ENCODE data around the gene MBD2.
"Not testable (repeated sequence)": the region's sequence is repeated elsewhere in the genome, so short reads cannot be mapped to it uniquely, and the experiment has no call there.

MBD2 gene

DNA sequence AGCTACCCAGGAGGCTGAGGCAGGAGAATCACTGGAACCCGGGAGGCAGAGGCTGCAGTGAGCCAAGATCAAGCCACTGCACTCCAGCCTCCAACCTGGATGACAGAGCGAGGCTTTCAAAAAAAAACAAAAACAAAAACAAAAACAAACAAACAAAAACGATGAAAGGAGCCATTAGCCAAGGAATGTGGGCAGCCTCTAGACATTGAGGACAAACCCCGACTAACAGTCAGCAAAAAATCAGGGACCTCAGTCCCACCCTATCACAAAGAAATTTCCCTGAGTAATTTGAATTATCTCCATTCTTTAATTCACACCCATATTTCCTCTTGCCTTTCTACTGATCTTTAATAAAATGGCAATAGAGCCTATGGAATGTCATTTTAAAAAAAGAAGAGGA is 75.8 kb downstream of the MBD2 start:
- no peak for DNase-seq

DNA sequence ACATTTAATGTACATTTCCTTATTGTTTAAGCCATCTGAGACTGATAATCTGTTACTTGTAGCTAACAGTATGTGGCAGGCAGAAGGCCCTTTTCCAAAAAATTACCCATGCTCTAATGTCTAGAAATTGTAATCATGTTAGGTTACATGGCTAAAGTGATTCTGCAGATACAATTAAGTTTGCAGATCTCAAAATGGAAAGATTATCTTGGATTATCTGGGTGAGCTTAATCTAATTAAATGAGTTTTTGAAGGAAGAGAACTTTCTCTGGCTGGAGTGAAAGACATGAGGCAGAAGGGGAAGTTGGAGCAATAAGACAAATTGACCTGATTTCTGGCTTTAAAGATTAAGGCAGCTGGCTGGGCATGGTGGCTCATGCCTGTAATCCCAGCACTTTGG is 76.3 kb downstream of the MBD2 start:
- DNase-seq, result no peak

DNA sequence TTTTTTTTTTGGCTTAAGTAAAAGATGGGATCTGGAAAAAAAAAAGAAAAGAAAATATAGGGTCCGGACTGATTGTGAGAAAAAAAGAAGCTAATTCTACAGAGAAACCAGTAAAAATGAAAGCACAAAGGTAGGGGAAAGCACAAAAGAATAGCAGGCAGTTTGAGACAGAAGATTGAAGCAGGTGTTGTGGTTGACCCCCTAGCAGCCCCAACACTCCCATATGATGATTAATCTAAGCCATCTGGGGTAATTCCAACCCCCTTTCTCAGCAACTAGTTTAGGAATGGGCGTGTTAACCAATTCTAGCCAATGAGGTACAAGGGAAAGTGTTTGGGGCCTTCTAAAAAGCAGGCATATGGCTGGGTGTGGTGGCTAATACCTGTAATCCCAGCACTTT is 77.0 kb downstream of the MBD2 start:
- no peak for DNase-seq

DNA sequence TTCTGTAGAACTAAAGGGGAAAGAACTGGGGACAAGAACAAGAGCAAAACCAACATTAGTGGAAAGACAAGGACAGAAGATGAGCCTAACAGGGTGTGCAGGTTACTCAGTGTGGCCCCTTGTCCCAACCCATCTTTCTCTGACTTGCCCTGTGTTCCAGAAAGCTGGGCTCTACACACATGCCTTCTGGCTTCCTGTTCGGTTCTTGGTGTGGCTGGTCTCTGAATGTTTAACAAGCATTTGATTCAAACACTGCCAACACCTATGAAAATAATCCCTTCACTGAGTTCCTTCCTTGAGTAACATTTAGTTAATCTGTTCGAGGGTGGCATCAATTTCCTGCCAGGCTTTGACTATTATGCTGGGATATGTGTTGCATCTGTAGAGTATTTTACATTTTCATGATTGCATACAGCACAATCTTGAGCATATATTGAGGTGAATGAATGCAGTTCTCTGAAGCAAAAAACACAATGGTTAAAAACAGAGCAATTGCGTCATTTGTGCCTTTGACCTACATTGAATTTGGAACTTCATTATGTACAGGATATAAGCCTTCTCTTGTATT is 83.3 kb downstream of the MBD2 start:
- no peak for DNase-seq

- DNase-seq, result no peak
These were observed 83.8 kb downstream of the MBD2 start for GRCh38 chr18:54140641-54141040.

- DNase-seq, result no peak
These were observed 89.3 kb downstream of the MBD2 start for GRCh38 chr18:54135216-54135615.

GRCh38 chr18:54134053-54134452 is 90.4 kb downstream of the MBD2 start:
- DNase-seq, result no peak

DNA sequence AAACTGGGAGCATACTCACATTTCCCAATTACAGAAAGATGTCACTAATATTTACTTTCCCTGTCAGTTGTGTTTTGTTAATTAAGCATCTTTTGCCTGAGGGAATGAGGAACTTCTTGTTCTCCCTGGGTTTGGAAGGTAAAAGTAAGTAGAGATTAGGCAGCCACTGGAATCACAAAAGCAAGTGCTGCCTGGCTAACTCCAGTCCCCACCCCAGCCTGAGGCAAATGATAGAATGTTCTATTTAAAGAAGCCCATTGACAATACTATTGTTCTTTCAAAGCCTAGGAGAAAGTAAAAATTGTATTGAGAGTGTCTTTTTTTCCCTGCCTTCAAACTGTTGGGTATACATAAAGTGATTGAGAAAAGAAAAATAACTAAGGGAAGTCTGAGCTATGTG is 93.8 kb downstream of the MBD2 start:
- no peak for DNase-seq

DNA sequence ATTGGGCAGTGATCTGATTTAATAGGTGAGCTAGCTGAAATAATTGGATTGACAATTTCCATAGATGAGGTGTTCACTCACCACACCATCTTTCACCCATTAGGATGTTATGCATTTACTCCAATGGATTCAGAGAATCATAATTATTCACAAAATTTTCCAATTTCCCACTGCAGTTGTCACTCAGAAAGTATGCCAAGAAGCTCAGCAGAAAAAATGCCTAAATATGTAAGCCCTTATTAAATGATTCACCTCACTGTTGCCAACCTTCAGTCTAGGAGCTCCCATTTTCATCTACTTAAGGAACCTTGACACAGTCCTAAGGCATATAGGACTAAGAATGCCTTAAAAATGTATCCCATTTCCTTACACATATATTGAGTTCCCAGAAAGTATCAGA is 94.3 kb downstream of the MBD2 start:
- DNase-seq, result no peak

GRCh38 chr18:54129448-54130067 is 94.9 kb downstream of the MBD2 start:
- no peak for DNase-seq

GRCh38 chr18:54127759-54128378 is 96.6 kb downstream of the MBD2 start:
- peak; percentile 60 to 62 for DNase-seq

DNA sequence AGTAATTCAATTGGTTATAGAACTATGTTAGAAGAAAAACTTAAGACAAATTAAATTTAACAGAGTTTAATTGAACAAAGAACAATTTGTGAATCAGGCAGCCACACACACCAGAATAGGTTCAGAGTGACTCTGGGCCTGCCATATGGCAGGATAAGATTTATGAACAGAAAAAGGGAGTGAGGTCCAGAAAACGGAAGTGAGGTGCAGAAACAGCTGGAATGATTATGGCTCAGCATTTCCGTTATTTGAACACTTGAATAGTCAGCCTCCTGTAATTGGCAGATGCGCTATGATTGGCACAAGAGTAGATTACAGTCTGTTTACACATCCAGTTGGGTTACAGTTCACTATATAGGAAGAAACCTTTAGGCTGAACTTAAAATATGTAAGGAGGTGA is 99.0 kb downstream of the MBD2 start:
- DNase-seq, result no peak

GRCh38 chr18:54123720-54124440 is 100.6 kb downstream of the MBD2 start:
- not testable (repeated sequence) for DNase-seq

DNA sequence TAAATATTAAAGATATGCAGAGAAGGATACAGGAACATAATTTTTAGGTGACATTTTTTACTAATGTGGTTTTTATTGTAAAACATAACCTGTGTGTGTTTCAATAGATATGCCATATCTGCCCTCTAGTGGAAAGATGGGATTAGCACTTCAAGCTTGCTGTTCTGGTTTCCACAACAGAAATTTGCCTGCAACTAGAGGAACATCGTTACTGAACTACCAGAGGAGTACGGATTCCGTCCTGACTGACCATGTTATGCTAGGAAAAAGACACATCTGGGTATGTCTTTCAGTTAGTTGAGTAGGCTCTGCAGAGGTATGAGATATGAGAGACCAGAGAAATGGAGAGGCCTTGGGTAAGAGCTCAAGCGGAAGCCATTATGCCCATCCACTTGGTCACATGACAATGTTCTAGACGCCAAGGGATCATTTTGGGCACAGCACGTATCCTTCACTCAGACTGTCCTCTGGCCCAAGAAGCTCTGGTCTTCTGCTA is 104.9 kb downstream of the MBD2 start:
- peak; percentile 42 to 47 for DNase-seq

DNA sequence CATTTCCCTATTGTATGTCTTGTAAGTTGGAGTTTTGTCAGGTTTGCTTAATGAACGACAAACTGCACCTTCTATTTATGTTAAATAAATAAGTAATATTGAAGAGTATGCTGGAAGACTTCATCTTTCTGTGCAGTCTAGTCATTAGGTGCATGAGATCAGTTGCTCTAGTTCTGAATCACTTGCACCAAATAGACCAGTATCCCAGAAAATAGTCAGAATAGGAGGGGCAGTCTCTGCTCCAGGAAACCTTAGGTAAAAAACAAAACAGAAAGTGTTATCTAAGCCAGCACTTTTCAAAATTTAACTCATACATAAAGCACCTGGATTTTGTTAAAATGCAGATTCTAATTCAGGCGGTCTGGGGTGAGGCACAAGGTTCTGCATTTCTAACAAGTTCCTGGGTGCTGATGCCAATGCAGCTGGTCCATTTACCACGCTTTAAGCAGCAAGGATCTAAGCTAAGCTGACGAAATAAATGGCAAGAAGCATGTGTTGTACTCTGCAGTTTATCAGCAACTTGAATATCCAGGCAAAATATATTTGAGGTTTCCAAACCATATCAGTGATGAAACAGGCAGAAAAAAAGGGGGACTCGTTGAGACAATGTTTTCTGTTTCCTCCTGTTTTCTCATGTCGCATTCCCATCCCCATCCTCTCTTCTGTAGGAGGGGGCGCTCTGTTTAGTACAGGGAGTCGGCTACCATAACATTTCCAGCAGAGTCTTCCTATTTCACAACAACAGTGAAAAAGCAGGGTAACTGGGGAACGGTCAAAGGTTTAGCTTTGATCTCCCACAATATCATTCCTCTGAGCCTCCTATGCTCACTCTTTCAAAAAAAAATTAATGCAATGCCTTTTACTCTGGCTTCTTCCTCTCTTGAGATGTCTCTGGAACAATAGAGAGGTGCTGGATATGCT is 106.4 kb downstream of the MBD2 start:
- DNase-seq, result no peak

DNA sequence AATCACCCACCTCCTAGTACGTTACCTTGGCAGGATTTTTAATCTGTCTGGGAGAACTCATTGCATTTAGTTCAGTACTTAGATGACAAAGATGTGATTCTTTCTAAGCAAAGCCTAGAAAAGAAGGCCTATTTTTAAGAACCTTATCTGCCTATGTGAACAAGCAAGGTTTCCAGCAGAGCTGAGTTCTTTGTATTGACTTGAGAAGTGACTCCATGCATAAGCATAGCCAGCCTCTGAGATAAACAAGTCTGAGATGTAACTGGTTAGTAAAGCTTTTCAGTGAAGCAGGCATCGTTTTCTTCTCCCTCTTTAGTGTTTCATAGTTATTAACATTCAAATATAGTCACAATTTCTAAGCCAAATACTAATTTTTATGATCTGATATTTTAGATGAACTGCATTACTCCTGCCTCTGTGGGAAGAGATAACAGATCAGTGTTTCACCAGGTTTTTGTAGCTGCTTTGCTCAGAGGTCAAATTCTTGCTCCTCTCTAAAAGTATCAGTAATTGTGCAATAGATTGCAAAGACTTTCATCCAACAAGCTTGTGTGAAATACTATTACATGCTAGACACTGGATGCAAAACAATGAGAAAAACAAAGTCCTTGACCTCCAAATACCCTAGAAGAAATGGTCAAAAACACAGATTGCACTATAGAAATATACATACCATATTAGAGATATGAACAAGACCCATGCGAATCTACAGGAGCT is 107.8 kb downstream of the MBD2 start:
- DNase-seq, result no peak

DNA sequence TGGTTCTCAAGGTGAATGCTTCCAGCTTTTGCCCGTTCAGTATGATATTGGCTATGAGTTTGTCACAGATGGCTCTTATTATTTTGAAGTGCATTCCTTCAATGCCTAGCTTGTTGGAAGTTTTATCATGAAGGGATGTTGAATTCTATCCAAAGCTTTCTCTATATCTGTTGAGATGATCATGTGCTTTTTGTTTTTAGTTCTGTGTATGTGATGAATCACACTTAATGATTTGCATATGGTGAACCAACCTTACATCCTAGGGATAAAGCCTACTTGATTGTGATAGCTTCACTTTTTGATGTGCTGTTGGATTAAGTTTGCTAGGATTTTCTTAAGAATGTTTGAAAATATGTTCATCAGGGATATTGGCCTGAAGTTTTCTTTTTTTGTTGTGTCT is 112.1 kb downstream of the MBD2 start:
- DNase-seq, result no peak

DNA sequence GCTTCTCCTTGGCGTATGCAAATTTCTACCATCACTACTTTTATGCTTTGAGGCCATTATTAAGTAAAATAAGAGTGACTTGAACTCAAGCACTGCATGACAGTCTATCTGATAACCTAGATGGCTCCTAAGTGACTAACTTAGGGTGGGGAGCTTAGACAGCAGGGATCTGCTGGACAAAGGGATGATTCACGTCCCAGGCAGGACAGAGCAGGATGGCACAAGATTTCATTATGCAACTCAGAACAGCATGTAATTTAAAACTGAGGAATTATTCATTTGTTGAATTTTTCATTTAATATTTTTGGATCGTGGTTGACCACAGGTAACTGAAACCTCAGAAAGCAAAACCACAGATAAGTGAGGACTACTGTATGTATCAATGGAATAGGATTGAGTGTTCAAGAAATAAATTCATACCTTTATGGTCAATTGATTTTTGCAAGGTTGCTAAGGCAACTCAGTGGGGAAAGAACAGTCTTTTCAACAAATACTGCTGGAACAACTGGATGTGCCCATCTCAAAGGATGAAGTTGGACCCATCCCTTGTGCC is 115.3 kb downstream of the MBD2 start:
- no peak for DNase-seq

DNA sequence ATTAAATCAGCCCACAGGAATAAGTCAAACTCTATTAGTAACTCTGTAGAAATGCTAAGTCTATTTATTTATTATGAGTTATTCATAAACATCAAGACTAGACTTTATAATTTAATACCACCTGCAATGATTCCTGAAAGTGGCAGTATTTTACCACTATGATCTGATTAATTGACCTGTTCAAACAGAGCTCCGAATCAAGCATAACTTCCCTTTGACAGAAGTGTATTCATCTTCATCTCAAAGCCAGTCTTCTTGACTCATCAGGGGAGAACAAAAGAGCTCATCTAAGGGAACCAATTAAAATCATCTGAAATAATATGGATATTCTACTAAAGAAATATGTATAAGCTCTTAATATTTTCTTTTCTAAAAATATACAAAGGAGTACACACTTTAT is 122.3 kb downstream of the MBD2 start:
- no peak for DNase-seq

Data from inflammatory macrophage (primary cell).